GM21447 (cell line): ENCODE data around the gene GTSF1L.

Experiments used
- ATAC-seq: cut with Tn5 transposase; IDR thresholded peaks from one replicate; pipeline ENCODE4 v1.9.1; 2021; ENCODE audit not compliant: unreplicated experiment

GTSF1L gene

GRCh38 chr20:43717616-43717995 is 9.2 kb downstream of the GTSF1L start:
- ATAC-seq = no peak

- ATAC-seq = no peak
Observed at GRCh38 chr20:43716757-43717615, 9.8 kb downstream of the GTSF1L start.

- no peak for ATAC-seq
Observed at GRCh38 chr20:43716123-43716522, 10.7 kb downstream of the GTSF1L start.

GRCh38 chr20:43715511-43715910 is 11.3 kb downstream of the GTSF1L start:
- no peak for ATAC-seq

GRCh38 chr20:43715044-43715443 is 11.8 kb downstream of the GTSF1L start:
- ATAC-seq = no peak

GRCh38 chr20:43711098-43711654 is 15.6 kb downstream of the GTSF1L start:
- peak; percentile 14 for ATAC-seq

- ATAC-seq = peak; percentile 64
Observed at GRCh38 chr20:43710370-43711044, 16.3 kb downstream of the GTSF1L start.

- ATAC-seq = no peak
Observed at GRCh38 chr20:43702502-43702901, 24.3 kb downstream of the GTSF1L start.

- no peak for ATAC-seq
Observed at GRCh38 chr20:43700627-43701026, 26.2 kb downstream of the GTSF1L start.

GRCh38 chr20:43699941-43700565 is 26.7 kb downstream of the GTSF1L start:
- ATAC-seq = no peak

GRCh38 chr20:43695571-43695970 is 31.2 kb downstream of the GTSF1L start:
- no peak for ATAC-seq

GRCh38 chr20:43694763-43695162 is 32.0 kb downstream of the GTSF1L start:
- no peak for ATAC-seq

- ATAC-seq = no peak
Observed at GRCh38 chr20:43691928-43692524, 34.8 kb downstream of the GTSF1L start.

GRCh38 chr20:43690943-43691598 is 35.7 kb downstream of the GTSF1L start:
- no peak for ATAC-seq

- no peak for ATAC-seq
Observed at GRCh38 chr20:43689165-43689564, 37.6 kb downstream of the GTSF1L start.

GRCh38 chr20:43686820-43687219 is 40.0 kb downstream of the GTSF1L start:
- ATAC-seq = no peak

GRCh38 chr20:43682446-43682845 is 44.4 kb downstream of the GTSF1L start:
- ATAC-seq = peak; percentile 30

- ATAC-seq = peak; percentile 89
Observed at GRCh38 chr20:43681991-43682410, 44.8 kb downstream of the GTSF1L start.

GRCh38 chr20:43681468-43681942 is 45.3 kb downstream of the GTSF1L start:
- ATAC-seq = peak; percentile 24

GRCh38 chr20:43680981-43681380 is 45.8 kb downstream of the GTSF1L start:
- ATAC-seq = peak; percentile 0
